ENCODE data around the gene GMDS. TPM values are rescaled to one million over a fixed set of nuclear protein-coding genes. Genes with fewer than 3 reads are reported as not detected.
"Not testable (repeated sequence)": the region's sequence is repeated elsewhere in the genome, so short reads cannot be mapped to it uniquely, and the experiment has no call there.

Gene GMDS
- total RNA-seq, 2 experiments from 2014 or later: 30.3 to 38.5 TPM

GRCh38 chr6:1848752-1849151 lies 396.7 kb downstream of the GMDS start:
- no peaks in the 10 kb centered on the region for H3K27me3 Mint-ChIP-seq (ENCODE audit: low read depth)
- no peaks in the 10 kb centered on the region for H3K4me1 Mint-ChIP-seq (ENCODE audit: low read depth)
- POLR2A ChIA-PET: no interaction called here
- no peak for ATAC-seq
- H3K4me3 Mint-ChIP-seq: no peak overlapping the region
- no peak for DNase-seq
- CTCF ChIA-PET: no interaction called here
- H3K27ac Mint-ChIP-seq: no peak overlapping the region
- H3K36me3 Mint-ChIP-seq (ENCODE audit: low read depth): no peaks in the 10 kb centered on the region
- no peaks in the 10 kb centered on the region for H3K9me3 Mint-ChIP-seq (ENCODE audit: insufficient read depth)

DNA sequence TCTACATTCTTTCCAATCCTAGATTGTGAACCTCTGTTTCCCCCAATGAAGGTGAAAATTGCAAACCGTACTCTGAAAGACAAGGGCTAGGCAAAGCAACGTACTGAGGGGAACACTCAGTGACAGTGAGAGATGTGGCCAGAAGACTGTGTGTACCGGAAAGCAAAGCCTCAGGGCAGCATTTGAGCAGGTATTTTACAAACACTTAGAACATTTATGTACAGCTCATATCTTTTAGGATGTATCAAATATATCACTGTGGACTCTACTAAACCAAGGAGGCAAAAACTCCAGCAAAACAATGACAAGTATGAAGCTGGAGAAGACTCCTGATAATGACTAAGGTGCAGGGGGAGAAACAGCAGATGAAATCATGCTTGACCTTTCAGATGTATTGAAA lies 398.8 kb downstream of the GMDS start:
- no peaks in the 10 kb centered on the region for H3K36me3 Mint-ChIP-seq (ENCODE audit: low read depth)

GRCh38 chr6:1845543-1845942 lies 399.9 kb downstream of the GMDS start:
- DNase-seq; POLR2A ChIA-PET; H3K4me3 Mint-ChIP-seq; H3K27me3 Mint-ChIP-seq (ENCODE audit: low read depth); CTCF ChIA-PET; H3K4me1 Mint-ChIP-seq (ENCODE audit: low read depth); H3K27ac Mint-ChIP-seq; H3K36me3 Mint-ChIP-seq (ENCODE audit: low read depth); ATAC-seq; H3K9me3 Mint-ChIP-seq (ENCODE audit: insufficient read depth): not testable (repeated sequence)

More for the DNA sequence above, 398.8 kb downstream of the GMDS start:
- H3K27ac Mint-ChIP-seq: no peak overlapping the region
- H3K4me1 Mint-ChIP-seq (ENCODE audit: low read depth): no peaks in the 10 kb centered on the region
- no peak for DNase-seq
- H3K27me3 Mint-ChIP-seq (ENCODE audit: low read depth): no peaks in the 10 kb centered on the region
- ChIA-PET POLR2A (interaction anchor here (0.8 kb wide), 1 partner anchor 22 kb away, joined by 3 read pairs; no protein-coding TSS in a partner anchor), CTCF (no interaction called here)
- H3K9me3 Mint-ChIP-seq (ENCODE audit: insufficient read depth): no peaks in the 10 kb centered on the region
- H3K4me3 Mint-ChIP-seq: no peak overlapping the region
- no peak for ATAC-seq

DNA sequence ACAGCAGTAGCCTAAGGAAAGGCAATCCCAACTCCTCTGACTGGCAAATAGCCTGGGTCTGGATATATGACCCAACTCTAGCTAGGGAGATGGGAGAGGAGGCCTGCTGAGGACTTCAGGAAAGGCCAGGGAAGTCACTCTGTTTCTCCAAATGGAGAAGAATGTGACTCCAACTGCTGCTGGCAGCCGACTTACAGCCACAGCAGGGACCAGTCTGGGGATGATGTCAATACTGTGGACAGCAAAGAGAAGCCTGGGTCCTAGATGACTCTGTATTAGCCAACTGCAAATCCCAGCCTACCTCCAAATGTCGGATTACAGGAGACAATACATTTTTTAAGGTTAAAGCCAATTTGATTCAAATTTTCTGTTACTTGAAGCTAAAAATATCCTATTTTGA lies 403.1 kb downstream of the GMDS start:
- no peak for DNase-seq
- Mint-ChIP-seq H3K9me3 (ENCODE audit: insufficient read depth) (no peaks in the 10 kb centered on the region), H3K27me3 (ENCODE audit: low read depth) (no peaks in the 10 kb centered on the region), H3K4me1 (ENCODE audit: low read depth) (no peaks in the 10 kb centered on the region), H3K27ac (no peak overlapping the region), H3K4me3 (no peak overlapping the region), H3K36me3 (ENCODE audit: low read depth) (no peaks in the 10 kb centered on the region)
- no peak for ATAC-seq
- ChIA-PET POLR2A (no interaction called here), CTCF (no interaction called here)

- Mint-ChIP-seq H3K27ac (no peak overlapping the region), H3K4me1 (ENCODE audit: low read depth) (no peaks in the 10 kb centered on the region), H3K4me3 (no peak overlapping the region), H3K36me3 (ENCODE audit: low read depth) (no peaks in the 10 kb centered on the region), H3K27me3 (ENCODE audit: low read depth) (no peaks in the 10 kb centered on the region), H3K9me3 (ENCODE audit: insufficient read depth) (no peaks in the 10 kb centered on the region)
- POLR2A ChIA-PET: interaction anchor here (0.7 kb wide), 1 partner anchor 56 kb away, joined by 3 read pairs; no protein-coding TSS in a partner anchor
- no peak for DNase-seq
- no peak for ATAC-seq
- CTCF ChIA-PET: no interaction called here
Measured at GRCh38 chr6:1841136-1841535, 404.3 kb downstream of the GMDS start.

GRCh38 chr6:1840491-1841121 lies 404.8 kb downstream of the GMDS start:
- POLR2A ChIA-PET: interaction anchor here (0.7 kb wide), 1 partner anchor 56 kb away, joined by 3 read pairs; no protein-coding TSS in a partner anchor
- Mint-ChIP-seq H3K27me3 (ENCODE audit: low read depth) (no peaks in the 10 kb centered on the region), H3K27ac (no peak overlapping the region), H3K9me3 (ENCODE audit: insufficient read depth) (no peaks in the 10 kb centered on the region), H3K36me3 (ENCODE audit: low read depth) (no peaks in the 10 kb centered on the region), H3K4me3 (no peak overlapping the region), H3K4me1 (ENCODE audit: low read depth) (no peaks in the 10 kb centered on the region)
- no peak for ATAC-seq
- CTCF ChIA-PET: no interaction called here
- DNase-seq: no peak

- DNase-seq (no peak), ATAC-seq (no peak)
- ChIA-PET CTCF (no interaction called here), POLR2A (no interaction called here)
- Mint-ChIP-seq H3K4me1 (ENCODE audit: low read depth) (no peaks in the 10 kb centered on the region), H3K4me3 (no peak overlapping the region), H3K27me3 (ENCODE audit: low read depth) (no peaks in the 10 kb centered on the region), H3K36me3 (ENCODE audit: low read depth) (no peaks in the 10 kb centered on the region), H3K27ac (no peak overlapping the region), H3K9me3 (ENCODE audit: insufficient read depth) (no peaks in the 10 kb centered on the region)
Measured at GRCh38 chr6:1839361-1839760, 406.0 kb downstream of the GMDS start.

DNA sequence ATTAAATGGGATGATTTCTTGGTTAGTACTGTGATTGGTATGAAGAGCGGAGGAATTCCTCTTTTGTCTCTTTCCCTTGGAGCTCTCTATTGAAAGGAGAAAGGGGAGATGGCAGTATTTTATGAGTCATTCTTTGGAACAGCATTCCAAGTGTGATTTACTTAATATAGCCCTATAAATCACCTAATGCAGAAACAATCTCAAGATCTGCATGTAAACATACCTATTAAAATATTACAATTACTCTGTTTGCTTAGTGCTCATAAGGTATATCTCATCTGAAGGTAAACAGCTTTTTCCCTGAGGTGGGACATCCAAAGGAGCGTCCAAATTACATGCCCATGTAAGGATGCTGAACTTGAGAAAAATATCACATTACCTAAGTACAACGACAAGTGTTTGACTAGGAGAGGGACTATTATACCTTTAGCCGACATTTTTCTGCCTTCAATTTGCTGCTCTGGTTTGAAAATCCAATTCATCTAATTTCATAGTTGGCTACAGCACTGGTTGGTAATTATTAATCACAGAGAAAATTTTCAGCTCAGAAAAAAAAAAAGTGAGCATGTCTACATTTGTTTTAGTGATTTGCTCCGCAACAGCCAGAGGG lies 406.7 kb downstream of the GMDS start:
- ATAC-seq (no peak), DNase-seq (no peak)
- no peak overlapping the region for H3K4me3 Mint-ChIP-seq
- H3K27ac Mint-ChIP-seq: no peak overlapping the region
- H3K27me3 Mint-ChIP-seq (ENCODE audit: low read depth): no peaks in the 10 kb centered on the region
- H3K9me3 Mint-ChIP-seq (ENCODE audit: insufficient read depth): no peaks in the 10 kb centered on the region
- H3K36me3 Mint-ChIP-seq (ENCODE audit: low read depth): no peaks in the 10 kb centered on the region
- ChIA-PET POLR2A (no interaction called here), CTCF (no interaction called here)
- no peaks in the 10 kb centered on the region for H3K4me1 Mint-ChIP-seq (ENCODE audit: low read depth)

DNA sequence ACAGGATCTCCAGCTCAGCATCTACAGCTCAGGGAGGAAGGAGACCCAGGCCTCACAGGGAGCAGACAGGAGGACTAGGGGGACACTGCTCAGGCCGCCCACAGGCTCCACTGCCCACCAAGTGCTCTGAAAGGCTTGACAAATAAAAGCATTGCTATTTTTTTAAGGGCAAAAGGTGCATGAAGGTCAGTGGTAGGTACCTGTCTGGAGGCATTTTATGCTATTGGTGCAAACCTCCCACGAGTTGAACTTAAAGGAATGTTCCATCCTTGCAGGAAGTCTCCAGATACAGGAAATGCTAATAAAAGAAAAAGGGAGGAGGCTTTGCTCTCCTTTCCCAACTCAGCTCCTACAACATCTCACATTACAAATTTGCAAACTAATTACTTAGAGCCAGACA lies 407.6 kb downstream of the GMDS start:
- H3K9me3 Mint-ChIP-seq (ENCODE audit: insufficient read depth): no peaks in the 10 kb centered on the region
- no peaks in the 10 kb centered on the region for H3K27me3 Mint-ChIP-seq (ENCODE audit: low read depth)
- ATAC-seq: no peak
- H3K36me3 Mint-ChIP-seq (ENCODE audit: low read depth): no peaks in the 10 kb centered on the region
- ChIA-PET POLR2A (no interaction called here), CTCF (no interaction called here)
- DNase-seq: no peak
- H3K4me1 Mint-ChIP-seq (ENCODE audit: low read depth): no peaks in the 10 kb centered on the region
- no peak overlapping the region for H3K4me3 Mint-ChIP-seq
- no peak overlapping the region for H3K27ac Mint-ChIP-seq

- CTCF ChIA-PET: interaction anchor here (1.1 kb wide), 1 partner anchor 10 kb away, joined by 3 read pairs; no protein-coding TSS in a partner anchor
- Mint-ChIP-seq H3K36me3 (ENCODE audit: low read depth) (no peaks in the 10 kb centered on the region), H3K27ac (no peak overlapping the region), H3K4me3 (no peak overlapping the region), H3K4me1 (ENCODE audit: low read depth) (no peaks in the 10 kb centered on the region), H3K27me3 (ENCODE audit: low read depth) (no peaks in the 10 kb centered on the region), H3K9me3 (ENCODE audit: insufficient read depth) (no peaks in the 10 kb centered on the region)
- POLR2A ChIA-PET: no interaction called here
- ATAC-seq (no peak), DNase-seq (no peak)
Measured at GRCh38 chr6:1836690-1837089, 408.7 kb downstream of the GMDS start.

DNA sequence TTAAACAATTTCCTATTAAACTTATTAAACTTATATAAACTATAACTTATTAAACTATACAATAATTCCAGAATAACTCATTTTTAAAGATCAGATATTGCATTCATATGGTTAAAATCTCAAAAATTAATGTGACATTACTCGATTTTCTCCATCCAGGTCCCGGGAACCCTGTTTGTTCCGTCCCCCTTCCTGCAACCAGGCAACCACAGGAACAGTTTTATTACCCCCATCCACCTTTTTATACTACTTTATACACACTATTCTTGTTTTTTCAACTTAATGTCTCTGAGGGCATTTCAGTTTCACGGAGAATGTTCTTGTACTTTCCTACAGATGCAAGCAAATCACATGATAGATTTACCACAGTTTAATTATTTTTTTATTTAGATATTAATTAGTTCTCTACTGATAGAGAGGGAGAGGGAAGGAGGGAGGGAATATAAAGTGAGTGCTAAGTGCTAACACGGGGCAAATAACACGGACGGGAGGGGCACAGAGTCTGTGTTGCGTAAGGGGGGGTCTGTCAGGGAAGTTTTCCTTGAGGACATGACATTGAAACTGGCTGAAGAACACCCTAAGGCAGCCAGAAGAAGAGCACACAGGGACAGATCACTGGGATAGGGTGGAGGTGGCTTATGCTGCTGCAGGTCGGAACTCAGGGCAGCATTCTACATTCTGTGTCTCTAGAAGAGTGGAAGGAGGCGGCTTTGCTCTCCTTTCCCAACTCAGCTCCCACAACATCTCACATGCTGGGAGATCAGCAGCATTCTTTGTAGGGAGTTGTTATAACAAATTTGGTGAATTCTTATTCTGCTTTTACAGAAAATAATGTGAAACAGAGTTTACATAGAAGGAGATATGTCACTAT lies 410.5 kb downstream of the GMDS start:
- ChIA-PET POLR2A (no interaction called here), CTCF (no interaction called here)

GRCh38 chr6:1834207-1834606 lies 411.2 kb downstream of the GMDS start:
- ChIA-PET CTCF (no interaction called here), POLR2A (no interaction called here)
- Mint-ChIP-seq H3K27me3 (ENCODE audit: low read depth) (no peaks in the 10 kb centered on the region), H3K4me3 (no peak overlapping the region), H3K9me3 (ENCODE audit: insufficient read depth) (no peaks in the 10 kb centered on the region), H3K27ac (no peak overlapping the region), H3K36me3 (ENCODE audit: low read depth) (no peaks in the 10 kb centered on the region), H3K4me1 (ENCODE audit: low read depth) (no peaks in the 10 kb centered on the region)
- ATAC-seq: no peak
- DNase-seq: no peak

More for the DNA sequence above, 410.5 kb downstream of the GMDS start:
- H3K9me3 Mint-ChIP-seq (ENCODE audit: insufficient read depth): no peaks in the 10 kb centered on the region
- no peak overlapping the region for H3K4me3 Mint-ChIP-seq
- H3K27me3 Mint-ChIP-seq (ENCODE audit: low read depth): no peaks in the 10 kb centered on the region
- no peak for DNase-seq
- H3K4me1 Mint-ChIP-seq (ENCODE audit: low read depth): no peaks in the 10 kb centered on the region
- H3K36me3 Mint-ChIP-seq (ENCODE audit: low read depth): no peaks in the 10 kb centered on the region
- no peak for ATAC-seq
- no peak overlapping the region for H3K27ac Mint-ChIP-seq

Measured in activated CD8-positive, alpha-beta T cell treated with anti-CD3 and anti-CD28 coated beads, Interleukin-2, amount 10 ng/mL, durations not matched to agents 7 days and 5 days (primary cell).